Mammary epithelial cell (primary cell): ENCODE data around the gene BIRC7.

Source experiments
- EZH2 ChIP-seq: IDR thresholded peaks from 2 replicates; pipeline ENCODE4 v1.6.1; 2012; ENCODE audit warnings: low read length, inconsistent platforms, borderline replicate concordance
- TF ChIP-seq, protein P1 (sequence below), 2 donors: IDR thresholded peaks in 1 of 2; conservative IDR thresholded peaks in 1 of 2; 2 replicates each; pipeline ENCODE4 v1.5.1; 2011 to 2012; ENCODE audit warnings: inconsistent platforms in 2 of 2, low read length in 2 of 2, mild to moderate bottlenecking in 2 of 2, control low read depth in 1 of 2, low read depth in 1 of 2; ENCODE audit not compliant: insufficient read depth in 1 of 2; ENCODE audit errors: extremely low read depth in 1 of 2

DNA sequence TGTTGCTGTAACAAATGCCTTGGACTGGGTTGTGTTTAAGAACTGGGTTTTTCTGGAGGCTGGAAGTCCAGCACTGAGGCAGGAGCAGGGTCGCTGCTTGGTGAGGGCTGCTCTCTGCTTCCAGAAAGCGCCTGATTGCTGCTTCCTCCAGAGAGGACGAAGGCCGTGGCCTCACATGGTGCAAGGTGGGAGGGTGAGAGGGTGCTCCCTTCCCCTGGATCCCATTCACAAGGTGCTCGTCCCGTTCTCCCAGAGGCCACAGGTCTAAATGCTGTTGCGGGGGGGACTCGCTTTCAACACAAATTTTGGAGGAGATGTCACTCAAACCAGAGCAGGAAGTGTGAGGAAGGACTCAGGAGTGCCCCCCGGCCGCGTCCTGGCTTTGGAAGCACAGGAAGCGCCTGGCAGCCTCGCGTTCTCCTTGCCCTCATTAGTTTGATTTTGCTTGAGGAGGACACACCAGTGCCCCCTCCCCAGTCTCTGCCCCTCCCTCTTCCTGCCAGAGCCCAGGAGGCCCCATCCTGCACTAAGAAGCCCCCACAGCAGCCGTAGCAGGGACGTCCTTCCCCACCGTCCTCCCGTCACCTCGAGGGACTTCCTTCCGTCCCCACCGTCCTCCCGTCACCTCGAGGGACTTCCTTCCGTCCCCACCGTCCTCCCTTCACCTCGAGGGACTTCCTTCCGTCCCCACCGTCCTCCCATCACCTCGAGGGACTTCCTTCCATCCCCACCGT, 26.3 kb downstream of the BIRC7 start:
- TF ChIP-seq, protein P1, sequence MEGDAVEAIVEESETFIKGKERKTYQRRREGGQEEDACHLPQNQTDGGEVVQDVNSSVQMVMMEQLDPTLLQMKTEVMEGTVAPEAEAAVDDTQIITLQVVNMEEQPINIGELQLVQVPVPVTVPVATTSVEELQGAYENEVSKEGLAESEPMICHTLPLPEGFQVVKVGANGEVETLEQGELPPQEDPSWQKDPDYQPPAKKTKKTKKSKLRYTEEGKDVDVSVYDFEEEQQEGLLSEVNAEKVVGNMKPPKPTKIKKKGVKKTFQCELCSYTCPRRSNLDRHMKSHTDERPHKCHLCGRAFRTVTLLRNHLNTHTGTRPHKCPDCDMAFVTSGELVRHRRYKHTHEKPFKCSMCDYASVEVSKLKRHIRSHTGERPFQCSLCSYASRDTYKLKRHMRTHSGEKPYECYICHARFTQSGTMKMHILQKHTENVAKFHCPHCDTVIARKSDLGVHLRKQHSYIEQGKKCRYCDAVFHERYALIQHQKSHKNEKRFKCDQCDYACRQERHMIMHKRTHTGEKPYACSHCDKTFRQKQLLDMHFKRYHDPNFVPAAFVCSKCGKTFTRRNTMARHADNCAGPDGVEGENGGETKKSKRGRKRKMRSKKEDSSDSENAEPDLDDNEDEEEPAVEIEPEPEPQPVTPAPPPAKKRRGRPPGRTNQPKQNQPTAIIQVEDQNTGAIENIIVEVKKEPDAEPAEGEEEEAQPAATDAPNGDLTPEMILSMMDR (conservative IDR thresholded peaks at IDR 0.05 in 1 of 2, IDR thresholded peaks at IDR 0.05 in 1 of 2; ENCODE audit: extremely low read depth in 1 of 2, insufficient read depth in 1 of 2, low read depth in 1 of 2, low read length in 2 of 2), result no peak
- no peak for TF ChIP-seq EZH2
